ENCODE data around the gene ICA1. TPM values are rescaled to one million over a fixed set of nuclear protein-coding genes. Genes with fewer than 3 reads are reported as not detected.

Gene ICA1
- total RNA-seq, 1 donor from 2014 or later: 25.5 TPM

DNA sequence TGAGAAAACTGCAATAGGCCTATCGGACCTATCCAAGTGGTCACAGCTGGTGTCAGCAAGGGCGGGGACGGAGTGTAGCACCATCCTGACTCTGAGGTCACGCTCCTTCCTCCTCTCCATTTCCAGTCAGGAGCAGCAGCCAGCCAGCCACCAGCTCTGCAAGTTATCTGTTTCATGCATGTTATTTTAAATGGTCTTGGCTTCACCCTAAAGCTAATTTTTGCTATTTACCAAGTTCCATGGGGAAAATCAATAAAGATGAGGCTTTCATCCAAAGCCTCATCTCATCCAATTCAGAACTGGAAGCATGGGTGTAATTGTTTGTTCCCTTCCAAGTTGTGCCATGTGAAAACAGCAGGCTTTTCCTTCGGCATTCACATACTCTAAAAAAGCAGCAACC, 49.3 kb downstream of the ICA1 start:
- Histone ChIP-seq H3K9me3 (no peaks in the 10 kb centered on the region), H3K4me3 (no peak overlapping the region), H3K27me3 (no peaks in the 10 kb centered on the region), H3K27ac (no peak overlapping the region), H3K4me1 (peaks cover 11% of the 10 kb centered on the region), H3K36me3 (no peaks in the 10 kb centered on the region)
- no peak for TF ChIP-seq CTCF (IDR thresholded peaks at IDR 0.05)
- TF ChIP-seq POLR2A (IDR thresholded peaks at IDR 0.05): no peak
- no peak for DNase-seq (ENCODE audit: extremely low spot score in 2 of 2)
- intact Hi-C loops (cut with DNase I): no loop called here

DNA sequence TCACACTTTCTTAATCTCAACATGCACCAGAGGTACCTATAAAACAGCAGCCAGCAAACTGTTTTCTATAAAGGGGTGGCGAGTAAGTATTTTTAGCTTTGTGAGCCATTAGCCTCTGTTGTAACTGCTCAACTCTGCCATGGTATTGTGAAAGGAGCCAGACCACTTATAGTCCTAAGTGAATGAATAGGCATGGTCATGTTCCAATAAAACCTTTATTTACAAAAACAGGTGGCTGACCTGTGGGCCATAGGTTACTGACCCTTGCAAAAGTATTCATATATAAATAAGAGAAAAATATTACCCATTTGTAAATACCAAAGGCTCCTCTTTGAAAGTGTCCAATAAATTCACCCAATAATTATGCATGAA, 50.3 kb downstream of the ICA1 start:
- peaks cover 11% of the 10 kb centered on the region for H3K4me1 ChIP-seq
- H3K9me3 ChIP-seq: no peaks in the 10 kb centered on the region
- H3K4me3 ChIP-seq: no peak overlapping the region
- no peaks in the 10 kb centered on the region for H3K36me3 ChIP-seq
- no peak for TF ChIP-seq CTCF (IDR thresholded peaks at IDR 0.05)
- TF ChIP-seq POLR2AphosphoS5 (IDR thresholded peaks at IDR 0.05; ENCODE audit: insufficient read depth in 1 of 2, low read depth in 1 of 2): no peak
- TF ChIP-seq POLR2A (IDR thresholded peaks at IDR 0.05): no peak
- intact Hi-C loops (cut with DNase I): no loop called here
- H3K27ac ChIP-seq: no peak overlapping the region
- H3K27me3 ChIP-seq: no peaks in the 10 kb centered on the region
- DNase-seq (ENCODE audit: extremely low spot score in 2 of 2): no peak

DNA sequence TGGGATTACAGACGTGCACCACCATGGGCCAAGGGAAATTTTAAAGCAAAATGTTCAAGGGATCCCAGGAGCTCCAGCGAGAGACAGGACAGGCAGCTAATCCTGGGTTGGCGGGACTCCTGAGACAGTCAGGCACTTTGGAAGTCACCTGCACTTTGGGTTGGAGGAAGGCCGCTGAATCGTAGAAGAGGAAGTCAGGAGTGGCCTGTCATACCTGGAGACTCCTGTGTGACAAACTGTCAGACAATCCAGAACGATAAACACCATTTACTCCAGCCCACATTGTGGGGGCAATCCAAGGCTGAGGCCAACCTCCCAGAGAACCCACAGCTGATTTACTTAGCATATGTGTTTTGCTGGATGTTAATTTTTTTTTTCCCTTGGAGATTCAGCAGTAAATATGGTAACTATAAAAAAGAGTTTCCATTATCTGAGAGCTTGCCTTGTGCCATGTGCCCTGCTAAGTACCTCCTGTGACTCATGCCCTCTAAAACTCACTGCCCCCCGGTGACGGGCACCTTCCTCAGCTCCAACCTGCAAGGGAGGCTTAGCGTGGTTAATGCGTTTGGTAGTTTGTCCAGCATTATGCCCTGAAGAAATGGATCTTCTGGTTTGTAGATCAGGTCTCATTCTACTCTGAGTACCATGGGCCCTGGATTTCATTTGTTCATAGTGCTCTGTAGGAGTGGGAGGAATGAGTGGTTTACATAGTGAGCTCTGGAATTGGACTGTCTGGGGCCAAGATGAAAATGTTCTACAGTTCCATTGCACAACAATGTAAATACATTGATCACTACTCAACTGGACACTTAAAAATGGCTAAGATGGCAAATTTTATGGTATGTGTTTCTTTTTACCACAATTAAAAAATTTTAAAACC, 50.9 kb downstream of the ICA1 start:
- peaks cover 11% of the 10 kb centered on the region for H3K4me1 ChIP-seq
- H3K9me3 ChIP-seq: no peaks in the 10 kb centered on the region
- no peaks in the 10 kb centered on the region for H3K36me3 ChIP-seq
- intact Hi-C loops (cut with DNase I): no loop called here
- H3K4me3 ChIP-seq: no peak overlapping the region
- DNase-seq (ENCODE audit: extremely low spot score in 2 of 2): no peak
- TF ChIP-seq POLR2AphosphoS5 (IDR thresholded peaks at IDR 0.05; ENCODE audit: insufficient read depth in 1 of 2, low read depth in 1 of 2): no peak
- no peak for TF ChIP-seq CTCF (IDR thresholded peaks at IDR 0.05)
- TF ChIP-seq POLR2A (IDR thresholded peaks at IDR 0.05): no peak
- no peak overlapping the region for H3K27ac ChIP-seq
- no peaks in the 10 kb centered on the region for H3K27me3 ChIP-seq

DNA sequence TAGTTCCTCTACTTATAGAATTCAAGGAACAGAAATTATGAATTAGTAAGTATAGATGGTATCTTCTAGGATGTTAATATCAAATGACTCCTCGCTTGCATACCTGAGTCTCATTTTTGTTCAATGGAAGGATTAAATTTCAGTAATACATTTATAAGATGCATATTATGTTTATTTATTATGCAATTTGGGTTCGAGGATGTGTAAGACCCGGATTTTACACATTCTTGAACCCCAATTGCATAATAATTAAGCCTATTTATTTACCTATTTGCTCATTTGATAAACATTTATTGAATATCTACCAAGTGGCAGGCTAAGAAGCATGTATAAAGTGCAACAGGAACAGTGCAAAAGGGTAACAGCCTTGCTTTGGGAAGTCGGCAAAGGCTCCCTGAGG, 52.6 kb downstream of the ICA1 start:
- H3K36me3 ChIP-seq: no peaks in the 10 kb centered on the region
- no peak for DNase-seq (ENCODE audit: extremely low spot score in 2 of 2)
- H3K27ac ChIP-seq: no peak overlapping the region
- H3K4me1 ChIP-seq: peaks cover 5% of the 10 kb centered on the region
- H3K9me3 ChIP-seq: no peaks in the 10 kb centered on the region
- no peak for TF ChIP-seq POLR2AphosphoS5 (IDR thresholded peaks at IDR 0.05; ENCODE audit: insufficient read depth in 1 of 2, low read depth in 1 of 2)
- no peak for TF ChIP-seq POLR2A (IDR thresholded peaks at IDR 0.05)
- TF ChIP-seq CTCF (IDR thresholded peaks at IDR 0.05): no peak
- no peak overlapping the region for H3K4me3 ChIP-seq
- H3K27me3 ChIP-seq: no peaks in the 10 kb centered on the region
- intact Hi-C loops (cut with DNase I): no loop called here

GRCh38 chr7:8208816-8209215, 53.2 kb downstream of the ICA1 start:
- Histone ChIP-seq H3K9me3 (no peaks in the 10 kb centered on the region), H3K27ac (no peak overlapping the region), H3K27me3 (no peaks in the 10 kb centered on the region), H3K36me3 (no peaks in the 10 kb centered on the region), H3K4me3 (no peak overlapping the region), H3K4me1 (peaks cover 5% of the 10 kb centered on the region)
- no peak for DNase-seq (ENCODE audit: extremely low spot score in 2 of 2)
- intact Hi-C loops (cut with DNase I): no loop called here
- TF ChIP-seq CTCF (IDR thresholded peaks at IDR 0.05) (no peak), POLR2A (IDR thresholded peaks at IDR 0.05) (no peak), POLR2AphosphoS5 (IDR thresholded peaks at IDR 0.05; ENCODE audit: insufficient read depth in 1 of 2, low read depth in 1 of 2) (no peak)
